Measurements from ENCODE around the gene HAGHL. TPM values are rescaled to one million over a fixed set of nuclear protein-coding genes. Genes with fewer than 3 reads are reported as not detected.

The HAGHL gene
- total and polyA plus RNA-seq, 2 of the 8 experiments (the other 6 are each of a cell fraction or from before 2014, with no cell fraction given): 26.6 to 26.9 TPM

GRCh38 chr16:756428-756827 lies 29.5 kb downstream of the HAGHL start:
- Histone ChIP-seq H3K36me3 (ENCODE audit: control insufficient read depth in 2 of 4, insufficient read depth in 4 of 4, low read length in 3 of 4) (no peaks in the 10 kb centered on the region), H2AFZ (ENCODE audit: low read length) (no peak overlapping the region), H3K4me3 (ENCODE audit: extremely low read depth in 1 of 4, insufficient read depth in 2 of 4, low read depth in 3 of 4, low read length in 4 of 4) (no peak overlapping the region), H3K27me3 (replicated peaks in 1 of 4; ENCODE audit: control insufficient read depth in 3 of 4, extremely low read depth in 1 of 4, insufficient read depth in 3 of 4, low read length in 3 of 4) (no peaks in the 10 kb centered on the region), H3K14ac (ENCODE audit: insufficient read length) (no peak overlapping the region), H3K9ac (replicated peaks in 1 of 4; ENCODE audit: extremely low read depth in 1 of 4, low read depth in 3 of 4, low read length in 3 of 4) (no peak overlapping the region), H4K20me1 (replicated peaks in 1 of 2; ENCODE audit: control insufficient read depth in 1 of 2, insufficient read depth in 2 of 2, low read length in 2 of 2) (no peaks in the 10 kb centered on the region), H3K9me3 (ENCODE audit: insufficient read depth in 2 of 2, low read depth in 1 of 2, low read length in 1 of 2) (0 out of 4 replicates have a peak, but pooled peaks cover 0 to 3% of the 10 kb centered on the region in 2 experiments), H3K56ac (replicated peaks; ENCODE audit: insufficient read length, low read depth, low read length) (no peak overlapping the region), H3K4me2 (ENCODE audit: insufficient read depth in 1 of 2, low read depth in 2 of 2, low read length in 2 of 2) (no peak overlapping the region), H2BK120ac (replicated peaks; ENCODE audit: low read depth, low read length) (no peak overlapping the region), H3K18ac (ENCODE audit: extremely low read depth, low read length) (no peak overlapping the region), H3K4me1 (replicated peaks in 1 of 4; ENCODE audit: control insufficient read depth in 3 of 4, insufficient read depth in 4 of 4, low read length in 3 of 4) (peaks cover under 1 to 7% (median 4%) of the 10 kb centered on the region in 4 experiments; a peak in 5 of 7 replicates), H4K91ac (replicated peaks; ENCODE audit: insufficient read length, low read length) (no peak overlapping the region), H4K8ac (ENCODE audit: extremely low read depth, insufficient read depth, low read length) (no peak overlapping the region), H3K27ac (ENCODE audit: low read depth, low read length) (no peak overlapping the region), H4K5ac (ENCODE audit: insufficient read length, low read depth, low read length) (no peak overlapping the region), H3K23ac (ENCODE audit: insufficient read length) (no peak overlapping the region), H3K79me1 (ENCODE audit: low read depth, low read length) (no peaks in the 10 kb centered on the region), H3K4ac (replicated peaks; ENCODE audit: insufficient read length, low read depth, low read length) (no peak overlapping the region), H2BK20ac (ENCODE audit: low read length) (no peak overlapping the region), H2AK5ac (ENCODE audit: low read depth, low read length) (no peak overlapping the region), H2BK5ac (ENCODE audit: low read depth, low read length) (no peak overlapping the region), H2BK15ac (ENCODE audit: low read length) (no peak overlapping the region), H3K23me2 (ENCODE audit: low read depth, low read length) (no peaks in the 10 kb centered on the region), H2BK12ac (ENCODE audit: low read depth, low read length) (no peak overlapping the region), H3K79me2 (ENCODE audit: control insufficient read depth in 1 of 2, insufficient read depth in 2 of 2, low read length in 2 of 2) (no peaks in the 10 kb centered on the region)
- FAIRE-seq (no peak), DNase-seq (ENCODE audit: low read depth in 1 of 2, low spot score in 2 of 2) (no peak)
- POLR2A ChIA-PET (ENCODE audit: partially characterized antibody): interaction anchor here (0.8 kb wide), 1 partner anchor 9 kb away, joined by 4 read pairs; no protein-coding TSS in a partner anchor
- 92% methylated on average over 5 of the region's 5 CpGs; no CpG with 5 or more reads in 1 of the 2 experiments for WGBS, 2 experiments (ENCODE audit: extremely low coverage in 1 of 2, insufficient coverage in 1 of 2, insufficient read length in 1 of 2, insufficient replicate concordance in 2 of 2, low coverage in 1 of 2, low lambda C conversion rate in 2 of 2, missing lambda C conversion rate in 1 of 2)
- CTCF ChIA-PET (ENCODE audit: partially characterized antibody): interaction anchor here (0.7 to 4.8 kb wide), 5 partner anchors 9 to 44 kb away, joined by 3 to 32 read pairs (median 6); partner anchors contain the start of gene CIAO3
- no peak for TF ChIP-seq CBX8 (IDR thresholded peaks at IDR 0.05; ENCODE audit: borderline replicate concordance, low read depth, low read length)
- no peak for TF ChIP-seq ATF2 (IDR thresholded peaks at IDR 0.05; ENCODE audit: low read length)
- no peak for TF ChIP-seq SIRT6 (IDR thresholded peaks at IDR 0.05; ENCODE audit: low read length)
- TF ChIP-seq NANOG (IDR thresholded peaks at IDR 0.05; ENCODE audit: insufficient read depth, low read depth, low read length, poor library complexity, severe bottlenecking): no peak
- no peak for TF ChIP-seq MAX (IDR thresholded peaks at IDR 0.05)
- TF ChIP-seq, protein P1, sequence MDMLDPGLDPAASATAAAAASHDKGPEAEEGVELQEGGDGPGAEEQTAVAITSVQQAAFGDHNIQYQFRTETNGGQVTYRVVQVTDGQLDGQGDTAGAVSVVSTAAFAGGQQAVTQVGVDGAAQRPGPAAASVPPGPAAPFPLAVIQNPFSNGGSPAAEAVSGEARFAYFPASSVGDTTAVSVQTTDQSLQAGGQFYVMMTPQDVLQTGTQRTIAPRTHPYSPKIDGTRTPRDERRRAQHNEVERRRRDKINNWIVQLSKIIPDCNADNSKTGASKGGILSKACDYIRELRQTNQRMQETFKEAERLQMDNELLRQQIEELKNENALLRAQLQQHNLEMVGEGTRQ (IDR thresholded peaks at IDR 0.05; ENCODE audit: low read length): no peak
- TF ChIP-seq RAD21 (IDR thresholded peaks at IDR 0.05 in 1 of 2, conservative IDR thresholded peaks at IDR 0.05 in 1 of 2; ENCODE audit: low read depth in 2 of 2, low read length in 2 of 2): no peak
- TF ChIP-seq RNF2 (IDR thresholded peaks at IDR 0.05; ENCODE audit: borderline replicate concordance, low read depth, low read length, missing control alignments, poor library complexity, severe bottlenecking): no peak
- TF ChIP-seq CHD1 (IDR thresholded peaks at IDR 0.05; ENCODE audit: low read depth, low read length): no peak
- TF ChIP-seq POU5F1 (IDR thresholded peaks at IDR 0.05; ENCODE audit: low read depth, low read length): no peak

Data from H1 (cell line).